Purkinje cell (primary cell): ENCODE data around the gene CPTP. TPM values are rescaled to one million over a fixed set of nuclear protein-coding genes. Genes with fewer than 3 reads are reported as not detected.

Experiments used
- polyA plus RNA-seq: library from polyadenylated mRNA; unstranded; fragments of >200 nt; fragmentation: Nextera tagmentation; gene quantifications from 2 replicates; pipeline ENCODE4 v1.2.1, GENCODE V29; 2014

CPTP gene
- 0.21 and 0.26 TPM in 2 replicates for polyA plus RNA-seq

DNA sequence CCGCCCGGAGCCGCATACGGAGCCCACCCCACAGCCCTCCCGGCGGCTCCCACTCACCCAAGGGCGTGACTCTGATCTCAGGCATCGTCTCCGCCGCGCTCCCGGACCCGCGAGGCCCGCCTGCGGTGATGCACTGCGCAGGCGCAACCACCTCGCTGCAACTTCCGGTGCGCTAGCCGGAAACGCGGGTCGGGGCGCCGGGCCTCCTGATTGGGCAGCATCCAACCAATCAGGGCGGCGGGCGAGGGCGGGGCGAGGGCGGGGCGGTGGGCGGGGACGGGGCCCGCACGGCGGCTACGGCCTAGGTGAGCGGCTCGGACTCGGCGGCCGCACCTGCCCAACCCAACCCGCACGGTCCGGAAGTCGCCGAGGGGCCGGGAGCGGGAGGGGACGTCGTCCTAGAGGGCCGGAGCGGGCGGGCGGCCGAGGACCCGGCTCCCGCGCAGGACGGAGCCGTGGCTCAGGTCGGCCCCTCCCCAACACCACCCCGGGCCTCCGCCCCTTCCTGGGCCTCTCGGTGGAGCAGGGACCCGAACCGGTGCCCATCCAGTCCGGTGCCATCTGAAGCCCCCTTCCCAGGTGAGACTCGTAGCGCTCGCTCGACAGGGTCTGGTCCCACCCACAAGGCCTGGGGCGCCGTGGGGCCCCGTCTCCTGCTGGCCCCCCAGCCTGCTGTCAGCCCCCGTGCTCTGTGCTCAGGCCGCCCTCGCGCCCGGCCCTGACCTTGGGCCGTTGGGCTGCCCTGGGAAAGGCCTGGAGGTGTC is at the start of gene CPTP, which contains the start of gene INTS11:
TSS of gene CPTP (plus strand) at position 279 of the 764 bp plus-strand sequence. CDS start 2,109 bp downstream, outside the sequence.
TSS of gene INTS11 (minus strand) at position 137 of the 764 bp plus-strand sequence. CDS start at position 85, 52 bp downstream.

DNA sequence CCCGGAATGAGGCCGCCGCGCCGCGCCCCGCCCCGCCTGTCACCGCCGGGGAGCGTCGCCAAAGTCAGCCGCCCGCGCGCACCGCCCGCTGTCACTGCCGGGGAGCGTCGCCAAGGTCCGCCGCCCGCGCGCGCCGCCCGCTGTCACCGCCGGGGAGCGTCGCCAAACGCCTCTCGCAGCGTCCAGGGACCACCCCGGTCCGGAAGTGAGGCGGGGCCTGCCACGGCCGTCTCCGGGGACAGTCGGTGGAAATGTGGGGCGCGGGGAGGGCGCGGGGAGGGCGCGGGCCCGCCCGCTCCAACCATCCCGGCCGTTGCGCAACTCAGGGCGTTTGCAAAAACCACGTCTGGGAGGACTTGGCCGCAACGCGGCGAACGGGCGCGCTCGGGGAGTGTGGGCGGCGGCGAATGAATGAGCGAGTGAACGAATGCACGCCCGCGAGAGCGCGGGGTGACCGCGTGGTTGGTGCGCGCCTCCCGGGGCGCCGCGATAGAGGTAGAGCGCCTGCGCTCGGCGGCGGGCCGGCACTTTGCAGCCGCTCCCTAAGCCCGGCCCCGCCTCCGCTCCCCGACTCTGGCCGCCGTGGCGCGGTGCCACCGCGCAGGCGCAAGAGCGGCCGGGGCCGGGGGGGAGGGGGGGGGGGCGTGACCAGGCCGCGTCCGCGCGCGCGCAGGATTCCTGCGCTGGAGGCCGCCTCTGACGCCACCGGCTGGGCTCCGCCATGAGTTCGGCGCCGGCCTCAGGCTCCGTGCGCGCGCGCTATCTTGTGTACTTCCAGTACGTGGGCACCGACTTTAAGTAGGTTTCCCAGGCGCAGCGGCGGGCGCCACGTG is 16.5 kb upstream of the CPTP start, which contains the start of the genes ACAP3 and PUSL1:
TSS of gene ACAP3 (minus strand) at position 8 of the 833 bp plus-strand sequence. CDS start 115 bp downstream, outside the sequence.
TSS of gene PUSL1 (plus strand) at position 675 of the 833 bp plus-strand sequence. CDS start at position 722, 47 bp downstream.

DNA sequence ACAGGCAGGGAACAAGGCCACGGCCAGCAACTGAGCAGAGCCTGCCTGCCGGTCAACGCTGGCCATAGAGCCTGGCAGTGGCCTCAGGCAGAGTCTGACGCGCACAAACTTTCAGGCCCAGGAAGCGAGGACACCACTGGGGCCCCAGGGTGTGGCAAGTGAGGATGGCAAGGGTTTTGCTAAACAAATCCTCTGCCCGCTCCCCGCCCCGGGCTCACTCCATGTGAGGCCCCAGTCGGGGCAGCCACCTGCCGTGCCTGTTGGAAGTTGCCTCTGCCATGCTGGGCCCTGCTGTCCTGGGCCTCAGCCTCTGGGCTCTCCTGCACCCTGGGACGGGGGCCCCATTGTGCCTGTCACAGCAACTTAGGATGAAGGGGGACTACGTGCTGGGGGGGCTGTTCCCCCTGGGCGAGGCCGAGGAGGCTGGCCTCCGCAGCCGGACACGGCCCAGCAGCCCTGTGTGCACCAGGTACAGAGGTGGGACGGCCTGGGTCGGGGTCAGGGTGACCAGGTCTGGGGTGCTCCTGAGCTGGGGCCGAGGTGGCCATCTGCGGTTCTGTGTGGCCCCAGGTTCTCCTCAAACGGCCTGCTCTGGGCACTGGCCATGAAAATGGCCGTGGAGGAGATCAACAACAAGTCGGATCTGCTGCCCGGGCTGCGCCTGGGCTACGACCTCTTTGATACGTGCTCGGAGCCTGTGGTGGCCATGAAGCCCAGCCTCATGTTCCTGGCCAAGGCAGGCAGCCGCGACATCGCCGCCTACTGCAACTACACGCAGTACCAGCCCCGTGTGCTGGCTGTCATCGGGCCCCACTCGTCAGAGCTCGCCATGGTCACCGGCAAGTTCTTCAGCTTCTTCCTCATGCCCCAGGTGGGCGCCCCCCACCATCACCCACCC is 6.7 kb downstream of the CPTP start, which contains the start of gene TAS1R3:
TSS of gene TAS1R3 (plus strand) at position 213 of the 898 bp plus-strand sequence. CDS start at position 279, 66 bp downstream.

DNA sequence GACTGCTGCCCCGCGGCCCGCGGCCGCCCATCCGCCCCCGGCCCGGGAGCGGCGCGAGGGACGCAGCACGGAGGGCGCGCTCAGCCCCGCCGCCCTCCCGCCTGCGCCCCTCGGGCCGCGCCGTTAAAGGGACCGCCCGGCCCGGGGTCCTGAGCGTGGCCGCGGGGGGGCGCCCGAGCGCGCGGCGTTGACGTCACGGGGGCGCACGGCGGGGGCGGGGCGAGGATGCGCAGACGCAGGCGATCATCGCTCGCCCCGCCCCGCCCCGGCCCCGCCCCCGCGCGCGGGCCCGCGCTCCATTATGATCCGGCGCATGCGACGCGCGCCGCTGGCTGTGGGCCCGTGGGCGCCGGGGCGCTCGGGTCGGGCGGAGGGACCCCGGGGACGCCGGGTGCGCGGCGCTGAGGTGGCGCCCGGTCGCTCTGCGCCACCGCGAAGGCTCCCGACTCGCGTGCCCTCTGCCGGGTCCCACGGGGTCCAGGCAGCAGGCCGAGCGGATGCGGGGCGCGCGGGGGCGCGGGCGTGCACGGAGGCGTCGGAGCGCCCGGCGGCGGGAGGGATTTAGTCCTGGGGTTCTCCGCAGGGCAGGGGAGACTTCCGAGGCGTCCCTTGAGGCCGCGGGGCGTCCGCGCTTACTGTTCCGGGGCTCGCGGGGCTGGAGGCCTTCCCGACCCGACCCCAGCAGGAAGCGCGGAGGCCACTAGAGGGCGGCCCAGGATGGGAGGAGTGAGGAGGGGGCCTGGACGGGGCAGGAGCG is 24.8 kb downstream of the CPTP start, which contains the start of gene DVL1:
TSS of gene DVL1 (minus strand) at position 163 of the 757 bp plus-strand sequence. CDS start 353 bp downstream, outside the sequence.

DNA sequence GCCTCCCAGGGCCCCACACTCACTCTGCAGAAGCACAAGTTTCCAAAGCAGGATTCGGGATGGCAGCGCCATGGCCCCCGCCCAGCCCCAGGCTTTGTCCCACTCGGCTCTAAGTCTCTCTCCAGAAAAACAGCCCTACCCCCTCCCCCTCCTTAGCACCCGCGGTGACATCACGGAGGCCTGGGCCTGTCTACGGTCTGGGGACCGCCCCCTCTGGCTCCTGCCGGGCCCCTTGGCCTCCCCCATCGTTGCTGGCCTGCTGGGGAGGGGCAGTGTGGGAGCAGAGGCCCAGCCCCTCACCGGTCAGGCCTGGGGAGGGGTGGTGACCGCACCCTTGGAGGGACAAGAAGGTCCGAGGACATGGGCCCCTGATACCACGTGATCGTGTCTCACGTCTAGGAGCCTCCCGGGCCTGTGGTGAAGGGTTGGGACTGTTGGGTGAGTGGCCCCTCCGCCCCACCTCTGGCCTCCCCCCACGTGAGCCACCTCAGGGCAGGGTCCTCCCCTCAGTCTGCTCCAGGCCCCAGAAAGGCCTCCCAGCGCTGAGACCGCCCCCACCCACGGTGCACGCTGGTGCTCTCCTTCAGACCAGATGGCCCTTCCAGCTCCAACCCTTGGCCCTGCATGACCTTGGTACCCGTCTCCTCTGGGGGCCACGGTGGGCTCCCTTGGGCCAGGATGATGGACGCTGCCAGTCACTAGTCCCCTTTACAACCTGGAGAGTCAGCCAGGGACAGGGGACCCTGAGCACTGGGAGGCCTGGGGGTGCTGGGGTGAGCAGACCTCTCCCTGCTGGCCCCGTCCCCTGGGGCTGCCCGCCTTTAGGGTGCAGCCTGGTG is 34.0 kb downstream of the CPTP start, which contains the start of gene MXRA8:
TSS of gene MXRA8 (minus strand) at position 123 of the 839 bp plus-strand sequence. CDS start at position 72, 51 bp downstream.

DNA sequence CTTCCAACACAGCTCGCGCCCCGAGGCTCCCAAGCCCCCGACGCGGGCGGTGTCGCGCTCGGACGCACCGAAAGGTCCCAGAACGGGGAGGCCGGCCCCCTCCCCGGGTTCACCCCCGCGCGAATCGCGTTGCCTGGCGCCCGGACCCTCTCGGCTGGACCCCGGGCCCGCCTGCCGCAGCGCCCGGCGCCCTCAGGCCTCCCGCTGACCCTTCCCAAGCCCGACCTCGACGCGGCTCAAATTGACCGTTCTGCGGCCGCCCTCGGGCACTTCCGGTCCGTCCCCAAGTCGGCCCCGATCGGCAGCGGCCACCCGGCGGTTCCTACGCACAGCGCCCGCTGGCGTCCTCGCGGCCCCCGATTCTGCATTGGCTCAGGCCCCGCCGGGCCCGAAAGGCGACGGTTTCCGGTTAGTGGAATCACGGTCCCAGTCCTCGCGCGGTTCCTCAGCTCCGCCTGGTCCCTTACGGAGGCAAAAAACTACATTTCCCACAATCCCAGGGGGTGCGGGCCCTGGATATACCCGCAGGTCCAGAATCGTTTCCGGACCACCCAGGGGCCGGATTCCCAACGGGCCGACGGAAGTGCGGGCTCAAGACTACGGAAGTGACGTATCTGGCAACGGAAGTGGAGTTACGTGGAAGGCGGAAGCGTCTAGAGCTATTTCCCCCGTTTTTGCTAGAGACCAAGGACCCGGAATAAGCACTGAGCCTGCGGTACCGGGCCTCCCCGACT is 50.5 kb downstream of the CPTP start, which contains the start of gene AURKAIP1:
TSS of gene AURKAIP1 (minus strand) at position 279 of the 734 bp plus-strand sequence. CDS start 451 bp downstream, outside the sequence.

Other genes starting within 250 kb of the CPTP start
- gene C1orf159, start 208.7 kb upstream of the CPTP start, polyA plus RNA-seq, result 0.26 TPM in 1 of 2 replicates, not detected in the other
- not detected in 2 replicates for gene TTLL10, start 150.9 kb upstream of the CPTP start, polyA plus RNA-seq
- not detected in 2 replicates for gene TNFRSF18, start 118.2 kb upstream of the CPTP start, polyA plus RNA-seq
- not detected in 2 replicates for gene TNFRSF4, start 110.6 kb upstream of the CPTP start, polyA plus RNA-seq
- 3.7 and 10.0 TPM in 2 replicates for gene SDF4, start 92.8 kb upstream of the CPTP start, polyA plus RNA-seq
- 1.3 and 1.5 TPM in 2 replicates for gene B3GALT6, start 92.6 kb upstream of the CPTP start, polyA plus RNA-seq
- gene C1QTNF12, start 78.1 kb upstream of the CPTP start, polyA plus RNA-seq, result not detected in 2 replicates
- gene UBE2J2, start 50.9 kb upstream of the CPTP start, polyA plus RNA-seq, result 0.87 and 3.4 TPM in 2 replicates
- gene SCNN1D, start 44.4 kb upstream of the CPTP start, polyA plus RNA-seq, result not detected in 2 replicates
- gene ACAP3, start 16.9 kb upstream of the CPTP start, polyA plus RNA-seq, result 0.91 and 4.7 TPM in 2 replicates
- 0.26 and 2.6 TPM in 2 replicates for gene PUSL1, start 16.2 kb upstream of the CPTP start, polyA plus RNA-seq
- gene INTS11, start 142 bp upstream of the CPTP start, polyA plus RNA-seq, result 13.9 and 14.6 TPM in 2 replicates
- gene TAS1R3, start 6.5 kb downstream of the CPTP start, polyA plus RNA-seq, result not detected in 2 replicates
- 0.86 and 1.1 TPM in 2 replicates for gene DVL1, start 24.6 kb downstream of the CPTP start, polyA plus RNA-seq
- gene MXRA8, start 33.8 kb downstream of the CPTP start, polyA plus RNA-seq, result 0.63 and 3.6 TPM in 2 replicates
- 29.6 and 36.4 TPM in 2 replicates for gene AURKAIP1, start 50.4 kb downstream of the CPTP start, polyA plus RNA-seq
- 22.1 and 24.2 TPM in 2 replicates for gene CCNL2, start 74.5 kb downstream of the CPTP start, polyA plus RNA-seq
- gene MRPL20, start 82.5 kb downstream of the CPTP start, polyA plus RNA-seq, result 252 and 299 TPM in 2 replicates
- gene ANKRD65, start 96.5 kb downstream of the CPTP start, polyA plus RNA-seq, result 0.24 TPM in 1 of 2 replicates, not detected in the other
- gene VWA1, start 110.9 kb downstream of the CPTP start, polyA plus RNA-seq, result 0.74 TPM in 1 of 2 replicates, not detected in the other
- 3.1 and 14.2 TPM in 2 replicates for gene ATAD3C, start 124.9 kb downstream of the CPTP start, polyA plus RNA-seq
- gene ATAD3B, start 147.0 kb downstream of the CPTP start, polyA plus RNA-seq, result not detected in 2 replicates
- 0.10 and 0.27 TPM in 2 replicates for gene ATAD3A, start 187.4 kb downstream of the CPTP start, polyA plus RNA-seq
- gene TMEM240, start 215.8 kb downstream of the CPTP start, polyA plus RNA-seq, result not detected in 2 replicates